K562 (cell line): ENCODE data around the gene NFATC1. TPM values are rescaled to one million over a fixed set of nuclear protein-coding genes. Genes with fewer than 3 reads are reported as not detected.

Experiments used
- ATAC-seq: fragments of 200-7000 bp; cut with Tn5 transposase; 3 replicates; pipeline ENCODE4 v1.9.1; 2020; ENCODE audit warnings: moderate library complexity
- BruUV-seq: library from RNA; stranded (reverse); fragments of 400-500 nt; replicated peaks from 2 replicates; lab custom pipeline; 2021; lab: Mats Ljungman, UMichigan
- CTCF ChIA-PET: fragments of 300-600 bp; formaldehyde crosslinking; extraction: SDS; loops from one replicate; lab custom pipeline; 2021; ENCODE audit warnings: low intra/inter-chr PET ratio; lab: Yijun Ruan, JAX
- POLR2A ChIA-PET: fragments of 300-600, 350-650 bp; sonication (Branson Sonifier 250); formaldehyde crosslinking; extraction: SDS; loops from one replicate; lab custom pipeline; 2021; ENCODE audit warnings: antibody characterized with exemption, inconsistent platforms; lab: Yijun Ruan, JAX
- DNase-seq, 4 experiments: peaks; one replicate each; pipeline versions ENCODE4 v3.0.0 to v3.0.0-alpha.2; 2011 to 2018; ENCODE audit warnings: low spot score in 3 of 4, mixed read lengths in 3 of 4; ENCODE audit errors: extremely low read depth in 1 of 4
- FAIRE-seq: peaks from 2 replicates; lab custom pipeline; 2011; peaks lifted over from hg19 to GRCh38; lab: Jason Lieb, UNC
- H2AFZ ChIP-seq: 2 replicates; pipeline ENCODE4 v1.6.0; 2011; ENCODE audit warnings: low read depth, low read length, control low read depth, inconsistent platforms
- H3K27ac ChIP-seq: fragments of 200-600 bp; 3 replicates; pipeline ENCODE4 v1.8.0; 2011; ENCODE audit warnings: low read depth, mild to moderate bottlenecking, control low read depth, inconsistent platforms, low read length, moderate library complexity, mixed read lengths; ENCODE audit errors: extremely low read depth
- H3K27me3 ChIP-seq, 2 experiments: fragments of 300-600 bp in 1 of 2; 2 replicates in 1 of 2; 3 replicates in 1 of 2; pipeline versions ENCODE4 v1.6.0 to v1.8.0; 2011; ENCODE audit warnings: inconsistent platforms in 2 of 2, low read length in 2 of 2, mild to moderate bottlenecking in 1 of 2, mixed read lengths in 1 of 2, moderate library complexity in 1 of 2; ENCODE audit not compliant: control insufficient read depth in 2 of 2, insufficient read depth in 2 of 2
- H3K36me3 ChIP-seq: fragments of 300-600 bp; 3 replicates; pipeline ENCODE4 v1.8.0; 2011; ENCODE audit warnings: mild to moderate bottlenecking, low read length, inconsistent platforms; ENCODE audit not compliant: control insufficient read depth, insufficient read depth
- H3K4me1 ChIP-seq, 2 experiments: fragments of 200-600 bp in 1 of 2; replicated peaks in 1 of 2; 2 replicates in 1 of 2; 3 replicates in 1 of 2; pipeline versions ENCODE4 v1.5.1 to v1.8.0; 2011; ENCODE audit warnings: inconsistent platforms in 2 of 2, low read length in 2 of 2, mild to moderate bottlenecking in 1 of 2, mixed read lengths in 1 of 2, moderate library complexity in 1 of 2; ENCODE audit not compliant: control insufficient read depth in 2 of 2, insufficient read depth in 2 of 2
- H3K4me2 ChIP-seq: 2 replicates; pipeline ENCODE4 v1.6.1; 2011; ENCODE audit warnings: low read length, control low read depth, inconsistent platforms, mixed read lengths; ENCODE audit not compliant: insufficient read depth
- H3K4me3 ChIP-seq: fragments of 200-600 bp; sonication (generic), shearing (Covaris generic); 2 replicates; pipeline ENCODE4 v1.5.1; 2016; ENCODE audit warnings: control low read depth, inconsistent platforms
- H3K79me2 ChIP-seq: fragments of 200-600 bp; 3 replicates; pipeline ENCODE4 v1.8.0; 2011; ENCODE audit warnings: low read length, inconsistent platforms; ENCODE audit not compliant: control insufficient read depth, insufficient read depth
- H3K9ac ChIP-seq, 2 experiments: 2 replicates each; pipeline versions ENCODE4 v1.6.0 to v1.6.1; 2011; ENCODE audit warnings: low read depth in 2 of 2, low read length in 2 of 2, control low read depth in 1 of 2, inconsistent platforms in 1 of 2, mild to moderate bottlenecking in 1 of 2, mixed read lengths in 1 of 2; ENCODE audit not compliant: insufficient read depth in 1 of 2
- H3K9me1 ChIP-seq: one replicate; pipeline ENCODE4 v1.6.0; 2011; ENCODE audit warnings: inconsistent platforms, mild to moderate bottlenecking, low read length, moderate library complexity; ENCODE audit not compliant: control insufficient read depth, insufficient read depth
- H3K9me3 ChIP-seq: replicated peaks from 2 replicates; pipeline ENCODE4 v1.5.1; 2011; ENCODE audit warnings: low read depth, low read length, inconsistent platforms; ENCODE audit not compliant: control insufficient read depth, insufficient read depth
- H4K20me1 ChIP-seq: replicated peaks from 2 replicates; pipeline ENCODE4 v1.6.1; 2011; ENCODE audit warnings: low read length, inconsistent platforms, mixed read lengths; ENCODE audit not compliant: control insufficient read depth, insufficient read depth
- CHCHD3 ChIP-seq: fragments of 250-450 bp; sonication (Bioruptor Pico); IDR thresholded peaks from 2 replicates; pipeline ENCODE4 v2.1.2; 2022; ENCODE audit warnings: mild to moderate bottlenecking
- CREB3 ChIP-seq: fragments of 450-650 bp; conservative IDR thresholded peaks from 2 replicates; pipeline ENCODE4 v1.6.1; 2016; ENCODE audit warnings: missing genetic modification characterization, low read depth, mild to moderate bottlenecking, missing compliant biosample characterization, moderate library complexity
- E2F5 ChIP-seq: sonication (generic); formaldehyde crosslinking; IDR thresholded peaks from 2 replicates; pipeline ENCODE4 v1.8.0; 2022; ENCODE audit warnings: mild to moderate bottlenecking, missing genetic modification reagents
- ELF4 ChIP-seq: fragments of 450-650 bp; formaldehyde crosslinking; IDR thresholded peaks from 2 replicates; pipeline ENCODE4 v1.4.0; 2022; ENCODE audit warnings: missing genetic modification characterization
- HNRNPLL ChIP-seq: fragments of 200-400 bp; formaldehyde crosslinking; IDR thresholded peaks from 2 replicates; pipeline ENCODE4 v1.6.1; 2017; ENCODE audit warnings: low read length, low read depth, mild to moderate bottlenecking; ENCODE audit not compliant: poor library complexity, severe bottlenecking
- MTF1 ChIP-seq: fragments of 250-450 bp; sonication (Bioruptor Pico); IDR thresholded peaks from 2 replicates; pipeline ENCODE4 v1.9.0; 2021; ENCODE audit warnings: moderate library complexity, mild to moderate bottlenecking, inconsistent platforms, borderline replicate concordance
- NFATC3 ChIP-seq: fragments of 450-650 bp; IDR thresholded peaks from 2 replicates; pipeline ENCODE4 v1.6.1; 2017; ENCODE audit warnings: mild to moderate bottlenecking
- PATZ1 ChIP-seq: fragments of 250-450 bp; sonication (Bioruptor Pico); IDR thresholded peaks from 2 replicates; pipeline ENCODE4 v1.5.0; 2020; ENCODE audit warnings: mild to moderate bottlenecking, borderline replicate concordance
- PHF21A ChIP-seq: fragments of 450-650 bp; IDR thresholded peaks from 2 replicates; pipeline ENCODE4 v1.6.1; 2017; ENCODE audit warnings: low read depth, borderline replicate concordance
- SIX5 ChIP-seq, 2 experiments: IDR thresholded peaks; 2 replicates each; pipeline ENCODE4 v1.6.1; 2011; ENCODE audit warnings: low read length in 2 of 2, borderline replicate concordance in 1 of 2, low read depth in 1 of 2, mild to moderate bottlenecking in 1 of 2, moderate library complexity in 1 of 2; ENCODE audit not compliant: insufficient read depth in 1 of 2
- TSHZ1 ChIP-seq: fragments of 250-450 bp; sonication (Bioruptor Pico); IDR thresholded peaks from 2 replicates; pipeline ENCODE4 v1.4.0; 2020; ENCODE audit warnings: mild to moderate bottlenecking, moderate library complexity
- ZNF717 ChIP-seq: fragments of 250-450 bp; sonication (Bioruptor Pico); IDR thresholded peaks from 2 replicates; pipeline ENCODE4 v1.5.0; 2021
- WGBS: fragments of 100-300 bp; shearing (Covaris generic); methylation state at CpG from one replicate; pipeline ENCODE4 v1.1.6; 2016; ENCODE audit warnings: low coverage, mixed read lengths; ENCODE audit not compliant: insufficient coverage; ENCODE audit errors: missing lambda C conversion rate; 5-methylcytosine and 5-hydroxymethylcytosine counted together
- in situ Hi-C: fragments of 300-500 bp; cut with MboI; formaldehyde crosslinking; loops from 4 replicates; pipeline ENCODE4 v1.15.0; 2018; ENCODE audit warnings: inconsistent platforms, mixed read lengths
- intact Hi-C: fragments of 100-400 bp; cut with micrococcal nuclease; formaldehyde crosslinking; loops from 2 replicates; pipeline ENCODE4 v1.14.2; 2022
- polyA plus RNA-seq, 8 experiments: library from polyadenylated mRNA; depleted of rRNA in 4 of 8; stranded (reverse) in 5 of 8; unstranded in 3 of 8; fragments of >200 nt; fragmentation: Nextera tagmentation in 2 of 8; fragmentation: Illumina TruSeq in 1 of 8; extraction: Ambion mirVana in 2 of 8; extraction: Trizol in 1 of 8; gene quantifications; 2 replicates each; pipeline versions ENCODE4 v1.2.1 to v1.2.3, GENCODE V29; 2011 to 2014; ENCODE audit warnings: inconsistent platforms in 1 of 8, missing spikeins in 1 of 8
- total RNA-seq, 7 experiments: library from RNA; depleted of rRNA in 6 of 7; stranded (reverse); fragments of >200 nt in 6 of 7; fragmentation: Illumina TruSeq in 2 of 7; extraction: Trizol in 2 of 7; gene quantifications; 2 replicates each; pipeline versions ENCODE4 v1.2.1 to v1.2.3, GENCODE V29; 2011 to 2021; ENCODE audit warnings: low replicate concordance in 1 of 7

Gene NFATC1
- total and polyA plus RNA-seq, 9 of the 15 experiments (the other 6 are each of a cell fraction or from before 2014, with no cell fraction given) = 1.1 to 16.4 (median 2.5) TPM

- 94% methylated on average over 21 of the region's 41 CpGs for WGBS
- no peak for DNase-seq
- no peak for FAIRE-seq
- Histone ChIP-seq H3K4me2 (no peak overlapping the region), H4K20me1 (no peaks in the 10 kb centered on the region), H3K4me3 (no peak overlapping the region), H3K27ac (no peak overlapping the region), H3K9me3 (no peaks in the 10 kb centered on the region), H3K36me3 (no peaks in the 10 kb centered on the region), H3K9me1 (no peaks in the 10 kb centered on the region), H3K79me2 (no peaks in the 10 kb centered on the region), H3K4me1 (no peaks in the 10 kb centered on the region; a peak in 2 of 5 replicates), H2AFZ (no peak overlapping the region), H3K27me3 (no peaks in the 10 kb centered on the region), H3K9ac (no peak overlapping the region)
- ATAC-seq = no peak
- ChIA-PET CTCF (no interaction called here), POLR2A (interaction anchor here (0.6 kb wide), 1 partner anchor 40 kb away, joined by 3 read pairs; no protein-coding TSS in a partner anchor)
- intact Hi-C loops (no loop called here), in situ Hi-C loops (no loop called here)
- BruUV-seq = no TSS peak
- TF ChIP-seq MTF1 (CRISPR knock-in tag) (no peak), E2F5 (no peak), PHF21A (no peak), PATZ1 (CRISPR knock-in tag) (no peak), CREB3 (tag) (no peak), HNRNPLL (no peak), SIX5 (IDR thresholded peaks at IDR 0.05; ENCODE audit: borderline replicate concordance in 1 of 2, insufficient read depth in 1 of 2, low read depth in 1 of 2, low read length in 2 of 2) (no peak), ELF4 (no peak), CHCHD3 (CRISPR knock-in tag) (no peak), ZNF717 (CRISPR knock-in tag) (no peak), TSHZ1 (CRISPR knock-in tag) (no peak), NFATC3 (no peak)
Observed at GRCh38 chr18:79480171-79481045, 84.7 kb downstream of the NFATC1 start.
